ENCODE data around the gene CHRM1. TPM values are rescaled to one million over a fixed set of nuclear protein-coding genes. Genes with fewer than 3 reads are reported as not detected.

Gene CHRM1
- total and polyA plus RNA-seq, 2 donors from 2014 or later, result 0.22 to 0.44 TPM

DNA sequence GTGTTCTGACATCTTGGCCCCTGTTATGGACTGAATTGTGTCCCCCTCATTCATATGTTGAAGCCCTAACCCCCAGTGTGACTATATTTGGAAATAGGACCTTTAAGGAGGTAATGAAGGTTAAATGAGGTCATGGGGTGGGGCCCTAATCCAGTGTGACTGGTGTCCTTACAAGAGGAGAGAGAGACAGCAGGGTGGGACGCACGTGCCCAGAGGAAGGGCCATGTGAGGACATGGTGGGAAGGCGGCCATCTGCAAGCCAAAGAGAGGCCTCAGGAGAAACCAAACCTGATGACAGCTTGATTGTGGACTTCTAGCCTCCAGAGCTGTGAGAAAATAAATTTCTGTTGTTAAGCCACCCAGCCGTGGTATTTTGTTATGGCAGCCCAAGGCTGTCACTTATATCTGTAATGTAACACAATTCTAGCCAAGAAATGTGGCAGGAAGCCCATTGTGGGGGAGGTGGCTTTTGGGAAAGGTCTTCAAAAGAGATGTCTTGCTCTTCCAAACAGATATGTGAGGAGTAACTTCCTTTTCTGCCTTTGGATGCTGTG lies 39.9 kb upstream of the CHRM1 start:
- peaks cover 0 to 9% (median 7%) of the 10 kb centered on the region in 3 donors for H3K4me1 ChIP-seq (ENCODE audit: control insufficient read depth in 2 of 3, insufficient read depth in 2 of 3, low read depth in 1 of 3, low read length in 3 of 3)
- H3K9me3 ChIP-seq (ENCODE audit: control insufficient read depth in 2 of 3, insufficient read depth in 1 of 3, low read length in 3 of 3), result no peaks in the 10 kb centered on the region
- H3K9ac ChIP-seq (ENCODE audit: low read length in 3 of 3), result no peak overlapping the region
- H3K4me3 ChIP-seq (ENCODE audit: low read length in 3 of 3), result no peak overlapping the region
- FAIRE-seq (no peak), DNase-seq (no peak)
- TF ChIP-seq, protein P1, sequence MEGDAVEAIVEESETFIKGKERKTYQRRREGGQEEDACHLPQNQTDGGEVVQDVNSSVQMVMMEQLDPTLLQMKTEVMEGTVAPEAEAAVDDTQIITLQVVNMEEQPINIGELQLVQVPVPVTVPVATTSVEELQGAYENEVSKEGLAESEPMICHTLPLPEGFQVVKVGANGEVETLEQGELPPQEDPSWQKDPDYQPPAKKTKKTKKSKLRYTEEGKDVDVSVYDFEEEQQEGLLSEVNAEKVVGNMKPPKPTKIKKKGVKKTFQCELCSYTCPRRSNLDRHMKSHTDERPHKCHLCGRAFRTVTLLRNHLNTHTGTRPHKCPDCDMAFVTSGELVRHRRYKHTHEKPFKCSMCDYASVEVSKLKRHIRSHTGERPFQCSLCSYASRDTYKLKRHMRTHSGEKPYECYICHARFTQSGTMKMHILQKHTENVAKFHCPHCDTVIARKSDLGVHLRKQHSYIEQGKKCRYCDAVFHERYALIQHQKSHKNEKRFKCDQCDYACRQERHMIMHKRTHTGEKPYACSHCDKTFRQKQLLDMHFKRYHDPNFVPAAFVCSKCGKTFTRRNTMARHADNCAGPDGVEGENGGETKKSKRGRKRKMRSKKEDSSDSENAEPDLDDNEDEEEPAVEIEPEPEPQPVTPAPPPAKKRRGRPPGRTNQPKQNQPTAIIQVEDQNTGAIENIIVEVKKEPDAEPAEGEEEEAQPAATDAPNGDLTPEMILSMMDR (IDR thresholded peaks at IDR 0.05; ENCODE audit: borderline replicate concordance, extremely low read depth, insufficient read depth), result no peak
- no peaks in the 10 kb centered on the region for H3K27me3 ChIP-seq (ENCODE audit: control insufficient read depth, insufficient read depth, low read length)
- H3K27ac ChIP-seq (ENCODE audit: low read depth in 2 of 2, low read length in 2 of 2), result no peak overlapping the region
- no peaks in the 10 kb centered on the region for H3K36me3 ChIP-seq (ENCODE audit: control insufficient read depth in 2 of 3, insufficient read depth in 3 of 3, low read length in 3 of 3)
- intact Hi-C loops (cut with DNase I), result no loop called here

DNA sequence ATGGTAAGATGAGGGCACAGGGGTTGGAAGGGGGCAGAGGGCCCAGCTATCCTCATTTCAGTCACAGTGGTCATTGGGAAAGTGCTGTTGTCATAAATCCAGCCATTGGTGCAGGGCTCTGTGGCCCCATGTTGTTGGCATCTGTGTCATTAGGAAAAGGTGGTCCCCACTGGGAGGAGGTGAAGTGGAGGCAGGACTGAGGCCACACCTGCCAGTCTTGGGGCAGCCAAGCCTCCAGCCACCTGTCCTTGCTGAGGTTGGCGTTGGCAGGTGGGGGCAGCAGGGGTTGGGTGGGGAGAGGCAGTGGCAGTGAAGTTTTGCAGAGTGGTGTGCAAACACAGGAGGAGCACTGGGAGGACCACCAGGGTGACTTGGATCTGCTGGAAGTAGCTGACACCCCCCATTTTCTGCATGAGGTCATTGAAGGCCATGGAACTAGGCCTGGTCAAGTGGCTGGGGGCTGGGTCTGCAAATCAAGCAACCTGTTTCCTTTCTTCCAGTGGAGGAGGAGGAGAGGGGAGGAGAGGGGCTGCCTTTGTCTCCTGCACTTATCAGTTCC lies 38.3 kb upstream of the CHRM1 start:
- Histone ChIP-seq H3K4me3 (ENCODE audit: low read length in 3 of 3) (no peak overlapping the region), H3K9me3 (ENCODE audit: control insufficient read depth in 2 of 3, insufficient read depth in 1 of 3, low read length in 3 of 3) (no peaks in the 10 kb centered on the region), H3K27ac (ENCODE audit: low read depth in 2 of 2, low read length in 2 of 2) (peak overlapping the region in 1 of 2 donors; percentile 25), H3K9ac (ENCODE audit: low read length in 3 of 3) (no peak overlapping the region), H3K36me3 (ENCODE audit: control insufficient read depth in 2 of 3, insufficient read depth in 3 of 3, low read length in 3 of 3) (no peaks in the 10 kb centered on the region), H3K4me1 (ENCODE audit: control insufficient read depth in 2 of 3, insufficient read depth in 2 of 3, low read depth in 1 of 3, low read length in 3 of 3) (peaks cover 0 to 9% (median 7%) of the 10 kb centered on the region in 3 donors), H3K27me3 (ENCODE audit: control insufficient read depth, insufficient read depth, low read length) (no peaks in the 10 kb centered on the region)
- DNase-seq (no peak), FAIRE-seq (no peak)
- TF ChIP-seq, protein P1 (IDR thresholded peaks at IDR 0.05; ENCODE audit: borderline replicate concordance, extremely low read depth, insufficient read depth), result no peak
- intact Hi-C loops (cut with DNase I), result no loop called here

DNA sequence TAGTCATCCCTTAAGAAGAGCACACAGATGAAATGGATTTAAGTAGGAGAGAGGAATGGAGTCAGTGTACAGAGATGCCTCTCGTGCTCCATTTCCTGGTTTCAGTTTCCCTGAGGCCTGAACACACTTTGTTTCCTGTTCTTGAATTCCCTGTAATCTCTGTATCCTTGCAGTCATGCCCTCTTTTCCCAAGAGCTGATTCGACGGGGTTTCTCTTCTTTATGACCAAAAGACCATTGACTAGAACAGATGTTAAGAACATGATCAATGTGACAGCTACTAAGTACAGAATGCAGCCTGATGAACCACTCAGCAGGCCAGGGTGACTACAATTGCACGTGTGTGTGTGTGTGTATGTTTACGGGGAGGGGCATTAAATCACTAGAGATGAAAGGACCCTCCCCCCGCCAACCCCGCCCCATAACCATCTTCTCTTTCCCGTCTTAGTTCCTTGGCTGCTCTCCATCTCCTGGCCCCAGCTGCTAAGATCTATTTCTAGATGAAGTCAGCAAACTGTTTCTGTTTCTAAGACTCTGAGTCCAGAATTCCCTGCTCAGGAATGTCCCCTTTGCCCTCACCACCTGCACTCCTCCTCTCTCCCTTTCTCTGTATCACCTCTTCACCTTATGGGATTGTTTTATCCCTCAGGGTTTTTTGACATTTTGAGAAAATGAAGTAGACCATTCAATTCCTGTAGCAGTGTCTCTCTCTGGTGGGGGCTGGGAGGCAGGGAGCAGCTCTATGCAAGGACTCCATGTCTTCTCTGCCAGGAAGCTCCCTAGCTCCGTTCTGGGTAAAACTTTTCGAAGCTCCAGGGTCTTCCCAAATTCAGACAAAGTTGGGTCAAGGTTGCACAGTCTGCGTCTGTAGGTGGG lies 37.6 kb upstream of the CHRM1 start:
- H3K9me3 ChIP-seq (ENCODE audit: control insufficient read depth in 2 of 3, insufficient read depth in 1 of 3, low read length in 3 of 3), result no peaks in the 10 kb centered on the region
- TF ChIP-seq, protein P1 (IDR thresholded peaks at IDR 0.05; ENCODE audit: borderline replicate concordance, extremely low read depth, insufficient read depth), result no peak
- H3K27ac ChIP-seq (ENCODE audit: low read depth in 2 of 2, low read length in 2 of 2), result peak overlapping the region; percentile 25 to 60
- H3K36me3 ChIP-seq (ENCODE audit: control insufficient read depth in 2 of 3, insufficient read depth in 3 of 3, low read length in 3 of 3), result no peaks in the 10 kb centered on the region
- H3K27me3 ChIP-seq (ENCODE audit: control insufficient read depth, insufficient read depth, low read length), result no peaks in the 10 kb centered on the region
- FAIRE-seq (no peak), DNase-seq (peak in 4 of 5 donors; percentile 68 to 90 (median 72))
- intact Hi-C loops (cut with DNase I), result no loop called here
- peak overlapping the region in 1 of 3 donors; percentile 22 for H3K9ac ChIP-seq (ENCODE audit: low read length in 3 of 3)
- H3K4me1 ChIP-seq (ENCODE audit: control insufficient read depth in 2 of 3, insufficient read depth in 2 of 3, low read depth in 1 of 3, low read length in 3 of 3), result peaks cover 0 to 9% (median 7%) of the 10 kb centered on the region in 3 donors
- peak overlapping the region in 1 of 3 donors; percentile 23 for H3K4me3 ChIP-seq (ENCODE audit: low read length in 3 of 3)

Measured in kidney (tissue), 14 donors.